ENCODE data around the gene GIMAP6.
"Not testable (repeated sequence)": the region's sequence is repeated elsewhere in the genome, so short reads cannot be mapped to it uniquely, and the experiment has no call there.

Gene GIMAP6

DNA sequence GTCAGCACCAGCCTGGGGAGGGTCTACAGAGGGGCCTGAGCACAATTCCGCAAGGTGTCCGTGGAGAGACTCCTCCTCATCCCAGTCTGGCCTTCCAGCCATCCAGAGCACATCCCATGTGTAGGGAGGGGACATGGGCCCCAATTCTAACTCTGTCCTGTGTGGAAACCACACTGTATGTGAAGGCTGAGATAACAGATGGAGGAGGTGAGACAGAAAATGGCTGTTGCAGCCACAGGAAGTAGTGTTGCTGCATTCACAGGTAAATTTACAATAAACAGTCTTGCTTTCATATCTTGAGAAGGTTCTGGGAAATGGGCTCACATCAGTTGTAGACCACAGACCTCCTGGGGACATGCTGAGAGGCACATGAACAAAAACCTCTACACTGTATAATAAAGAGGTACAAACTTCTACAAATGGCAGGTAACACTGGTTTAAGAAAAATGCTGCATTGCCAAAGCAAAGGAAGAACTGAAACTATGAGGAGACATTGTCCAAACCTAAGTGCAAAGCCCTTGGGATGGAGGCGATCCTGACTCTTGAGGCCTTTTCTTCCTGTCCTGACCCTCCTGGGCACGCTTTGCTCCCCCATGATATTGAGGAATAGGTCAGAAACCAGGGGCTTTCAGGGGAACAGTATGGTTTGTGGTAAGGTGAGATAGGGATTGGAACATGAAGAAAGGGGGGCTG is 31.8 kb upstream of the GIMAP6 start:
- Histone ChIP-seq H2BK5ac (ENCODE audit: low read length) (no peak overlapping the region), H3K4me3 (ENCODE audit: low read length in 2 of 2) (no peak overlapping the region), H3K4ac (ENCODE audit: low read length) (no peak overlapping the region), H3K27ac (replicated peaks; ENCODE audit: low read length) (no peak overlapping the region), H2BK120ac (ENCODE audit: low read depth, low read length) (no peak overlapping the region), H3K4me1 (ENCODE audit: control insufficient read depth in 2 of 2, insufficient read depth in 1 of 2, low read depth in 1 of 2, low read length in 2 of 2) (no peaks in the 10 kb centered on the region), H2AFZ (ENCODE audit: low read length) (no peak overlapping the region), H4K8ac (ENCODE audit: low read depth, low read length) (no peak overlapping the region), H3K36me3 (replicated peaks in 1 of 2; ENCODE audit: control insufficient read depth in 2 of 2, insufficient read depth in 2 of 2, low read length in 2 of 2) (no peaks in the 10 kb centered on the region), H4K91ac (ENCODE audit: low read depth, low read length, poor library complexity) (no peak overlapping the region), H2BK12ac (ENCODE audit: low read length) (no peak overlapping the region), H3K4me2 (ENCODE audit: insufficient read depth, low read length, poor library complexity, severe bottlenecking) (no peak overlapping the region), H3K18ac (ENCODE audit: low read length) (no peak overlapping the region), H3K14ac (ENCODE audit: low read length) (no peak overlapping the region), H3K79me1 (ENCODE audit: low read depth, low read length) (no peaks in the 10 kb centered on the region), H2AK5ac (ENCODE audit: low read depth, low read length) (no peak overlapping the region), H3K23ac (ENCODE audit: low read depth, low read length, poor library complexity) (no peak overlapping the region), H3K27me3 (ENCODE audit: control insufficient read depth in 3 of 3, insufficient read depth in 3 of 3, low read depth in 1 of 3, low read length in 3 of 3) (no peaks in the 10 kb centered on the region), H2BK15ac (ENCODE audit: low read length) (no peak overlapping the region), H3K9me3 (replicated peaks in 1 of 2; ENCODE audit: control insufficient read depth in 2 of 2, insufficient read depth in 1 of 2, low read depth in 1 of 2, low read length in 2 of 2) (no peaks in the 10 kb centered on the region), H3K9ac (ENCODE audit: low read depth, low read length, poor library complexity) (no peak overlapping the region)
- no peak for DNase-seq (ENCODE audit: low spot score)
- WGBS, 2 donors (ENCODE audit: extremely low coverage in 2 of 2, insufficient read length in 2 of 2, insufficient replicate concordance in 1 of 2) = no CpG with 5 or more reads among the region's 4 CpGs

DNA sequence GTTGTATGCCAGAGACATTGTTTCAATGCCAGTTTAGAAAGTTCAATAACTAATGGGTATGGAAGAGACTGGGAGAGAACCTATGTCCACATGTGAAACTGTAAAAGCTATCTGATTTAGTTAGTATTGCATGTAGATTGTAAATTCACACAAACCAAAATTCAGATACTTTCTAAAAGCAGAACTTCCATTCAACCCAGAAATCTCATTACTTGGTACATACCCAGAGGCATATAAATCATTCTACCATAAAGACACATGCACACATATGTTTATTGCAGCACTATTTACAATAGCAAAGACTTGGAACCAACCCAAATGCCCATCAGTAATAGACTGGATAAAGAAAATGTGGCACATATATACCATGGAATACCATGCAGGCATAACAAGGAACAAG is 30.6 kb upstream of the GIMAP6 start:
- H3K18ac ChIP-seq (ENCODE audit: low read length); H3K4me3 ChIP-seq (ENCODE audit: low read length in 2 of 2); H3K27ac ChIP-seq (replicated peaks; ENCODE audit: low read length); H2AK5ac ChIP-seq (ENCODE audit: low read depth, low read length); H2AFZ ChIP-seq (ENCODE audit: low read length); H4K8ac ChIP-seq (ENCODE audit: low read depth, low read length); H3K79me1 ChIP-seq (ENCODE audit: low read depth, low read length); H3K9ac ChIP-seq (ENCODE audit: low read depth, low read length, poor library complexity); DNase-seq (ENCODE audit: low spot score); H3K4ac ChIP-seq (ENCODE audit: low read length); H3K27me3 ChIP-seq (ENCODE audit: control insufficient read depth in 3 of 3, insufficient read depth in 3 of 3, low read depth in 1 of 3, low read length in 3 of 3); H2BK5ac ChIP-seq (ENCODE audit: low read length); H2BK120ac ChIP-seq (ENCODE audit: low read depth, low read length); H3K36me3 ChIP-seq (replicated peaks in 1 of 2; ENCODE audit: control insufficient read depth in 2 of 2, insufficient read depth in 2 of 2, low read length in 2 of 2); H2BK15ac ChIP-seq (ENCODE audit: low read length); H3K4me2 ChIP-seq (ENCODE audit: insufficient read depth, low read length, poor library complexity, severe bottlenecking); H3K14ac ChIP-seq (ENCODE audit: low read length); H3K23ac ChIP-seq (ENCODE audit: low read depth, low read length, poor library complexity); H2BK12ac ChIP-seq (ENCODE audit: low read length); H4K91ac ChIP-seq (ENCODE audit: low read depth, low read length, poor library complexity); H3K4me1 ChIP-seq (ENCODE audit: control insufficient read depth in 2 of 2, insufficient read depth in 1 of 2, low read depth in 1 of 2, low read length in 2 of 2); H3K9me3 ChIP-seq (replicated peaks in 1 of 2; ENCODE audit: control insufficient read depth in 2 of 2, insufficient read depth in 1 of 2, low read depth in 1 of 2, low read length in 2 of 2): not testable (repeated sequence)

DNA sequence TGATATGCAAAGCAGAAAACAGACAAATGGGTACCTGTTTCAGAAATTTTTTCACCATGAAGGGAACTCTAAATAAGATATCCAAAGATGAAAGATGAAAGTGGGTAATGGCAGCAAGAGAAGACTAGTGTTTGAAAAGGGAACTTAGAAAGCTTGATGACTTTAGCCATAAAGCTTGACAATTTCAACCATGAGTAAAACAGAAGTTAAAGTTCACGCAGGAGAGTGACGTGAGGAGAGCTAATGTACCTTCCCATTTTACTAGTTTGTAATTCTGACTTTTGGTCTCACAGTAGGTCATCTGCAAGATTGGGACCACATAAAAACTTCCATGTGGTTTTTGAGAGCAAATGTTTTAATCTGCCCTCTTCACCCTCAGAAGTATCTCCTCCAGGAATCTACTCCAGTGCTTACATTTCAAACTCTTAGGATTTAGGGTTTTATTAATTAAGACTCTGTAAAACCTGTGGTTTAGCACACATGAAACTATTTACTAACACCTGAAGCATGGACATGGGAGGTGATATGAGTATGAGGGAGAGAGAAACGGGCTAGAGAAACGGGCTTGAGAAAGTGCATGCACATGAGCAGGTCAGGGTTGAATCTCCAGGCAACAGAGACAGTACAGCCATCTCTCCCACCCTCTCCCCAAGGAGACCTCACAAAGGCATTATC is 28.9 kb upstream of the GIMAP6 start:
- H3K14ac ChIP-seq (ENCODE audit: low read length) = no peak overlapping the region

DNA sequence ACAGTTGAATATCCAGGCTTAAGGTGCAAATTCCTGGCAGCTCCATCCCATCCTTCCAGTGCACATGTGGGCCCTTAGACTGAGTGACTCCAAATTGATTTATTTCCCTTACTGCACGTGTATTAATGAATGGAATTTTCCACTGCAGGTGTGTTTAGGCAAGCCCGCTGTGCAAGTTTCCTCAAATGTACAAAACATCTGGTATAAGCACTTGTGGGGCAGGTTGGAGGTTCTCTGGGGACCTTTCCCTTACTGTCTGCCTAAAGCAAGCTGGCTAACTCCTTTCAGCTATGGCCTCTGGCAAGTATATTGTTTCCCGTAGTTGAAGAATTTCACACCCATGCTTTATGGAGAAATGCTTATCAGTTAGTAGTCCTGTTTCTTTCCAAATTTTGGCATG is 25.3 kb upstream of the GIMAP6 start:
- Histone ChIP-seq H3K4me2 (ENCODE audit: insufficient read depth, low read length, poor library complexity, severe bottlenecking) (no peak overlapping the region), H3K36me3 (replicated peaks in 1 of 2; ENCODE audit: control insufficient read depth in 2 of 2, insufficient read depth in 2 of 2, low read length in 2 of 2) (no peaks in the 10 kb centered on the region), H3K4ac (ENCODE audit: low read length) (no peak overlapping the region), H3K18ac (ENCODE audit: low read length) (no peak overlapping the region), H3K23ac (ENCODE audit: low read depth, low read length, poor library complexity) (no peak overlapping the region), H3K27ac (replicated peaks; ENCODE audit: low read length) (no peak overlapping the region), H4K91ac (ENCODE audit: low read depth, low read length, poor library complexity) (no peak overlapping the region), H2AK5ac (ENCODE audit: low read depth, low read length) (no peak overlapping the region), H2BK15ac (ENCODE audit: low read length) (no peak overlapping the region), H2BK12ac (ENCODE audit: low read length) (no peak overlapping the region), H2BK5ac (ENCODE audit: low read length) (no peak overlapping the region), H4K8ac (ENCODE audit: low read depth, low read length) (no peak overlapping the region), H2BK120ac (ENCODE audit: low read depth, low read length) (no peak overlapping the region), H3K27me3 (ENCODE audit: control insufficient read depth in 3 of 3, insufficient read depth in 3 of 3, low read depth in 1 of 3, low read length in 3 of 3) (no peaks in the 10 kb centered on the region), H3K4me3 (ENCODE audit: low read length in 2 of 2) (no peak overlapping the region), H3K9me3 (replicated peaks in 1 of 2; ENCODE audit: control insufficient read depth in 2 of 2, insufficient read depth in 1 of 2, low read depth in 1 of 2, low read length in 2 of 2) (no peaks in the 10 kb centered on the region), H2AFZ (ENCODE audit: low read length) (no peak overlapping the region), H3K4me1 (ENCODE audit: control insufficient read depth in 2 of 2, insufficient read depth in 1 of 2, low read depth in 1 of 2, low read length in 2 of 2) (peaks cover 0 to 2% of the 10 kb centered on the region in 2 donors), H3K79me1 (ENCODE audit: low read depth, low read length) (no peaks in the 10 kb centered on the region), H3K9ac (ENCODE audit: low read depth, low read length, poor library complexity) (no peak overlapping the region), H3K14ac (ENCODE audit: low read length) (no peak overlapping the region)
- DNase-seq (ENCODE audit: low spot score) = no peak
- no CpG with 5 or more reads among the region's 3 CpGs for WGBS, 2 donors (ENCODE audit: extremely low coverage in 2 of 2, insufficient read length in 2 of 2, insufficient replicate concordance in 1 of 2)

More for the DNA sequence above, 28.9 kb upstream of the GIMAP6 start:
- no peak overlapping the region for H3K18ac ChIP-seq (ENCODE audit: low read length)
- no peak overlapping the region for H2BK12ac ChIP-seq (ENCODE audit: low read length)
- no peak overlapping the region for H3K4me2 ChIP-seq (ENCODE audit: insufficient read depth, low read length, poor library complexity, severe bottlenecking)
- no peak overlapping the region for H3K4me3 ChIP-seq (ENCODE audit: low read length in 2 of 2)
- WGBS, 2 donors (ENCODE audit: extremely low coverage in 2 of 2, insufficient read length in 2 of 2, insufficient replicate concordance in 1 of 2) = no CpG with 5 or more reads among the region's 4 CpGs
- no peak overlapping the region for H2AK5ac ChIP-seq (ENCODE audit: low read depth, low read length)
- no peaks in the 10 kb centered on the region for H3K36me3 ChIP-seq (replicated peaks in 1 of 2; ENCODE audit: control insufficient read depth in 2 of 2, insufficient read depth in 2 of 2, low read length in 2 of 2)
- no peak for DNase-seq (ENCODE audit: low spot score)
- H3K9ac ChIP-seq (ENCODE audit: low read depth, low read length, poor library complexity) = no peak overlapping the region
- no peak overlapping the region for H3K23ac ChIP-seq (ENCODE audit: low read depth, low read length, poor library complexity)
- H2BK5ac ChIP-seq (ENCODE audit: low read length) = no peak overlapping the region
- no peaks in the 10 kb centered on the region for H3K9me3 ChIP-seq (replicated peaks in 1 of 2; ENCODE audit: control insufficient read depth in 2 of 2, insufficient read depth in 1 of 2, low read depth in 1 of 2, low read length in 2 of 2)
- no peak overlapping the region for H3K27ac ChIP-seq (replicated peaks; ENCODE audit: low read length)
- no peaks in the 10 kb centered on the region for H3K27me3 ChIP-seq (ENCODE audit: control insufficient read depth in 3 of 3, insufficient read depth in 3 of 3, low read depth in 1 of 3, low read length in 3 of 3)
- H3K4me1 ChIP-seq (ENCODE audit: control insufficient read depth in 2 of 2, insufficient read depth in 1 of 2, low read depth in 1 of 2, low read length in 2 of 2) = no peaks in the 10 kb centered on the region
- H4K8ac ChIP-seq (ENCODE audit: low read depth, low read length) = no peak overlapping the region
- no peaks in the 10 kb centered on the region for H3K79me1 ChIP-seq (ENCODE audit: low read depth, low read length)
- H2BK15ac ChIP-seq (ENCODE audit: low read length) = no peak overlapping the region
- no peak overlapping the region for H4K91ac ChIP-seq (ENCODE audit: low read depth, low read length, poor library complexity)
- no peak overlapping the region for H2AFZ ChIP-seq (ENCODE audit: low read length)
- H3K4ac ChIP-seq (ENCODE audit: low read length) = no peak overlapping the region
- no peak overlapping the region for H2BK120ac ChIP-seq (ENCODE audit: low read depth, low read length)

Measured in neuronal stem cell (in vitro differentiated cells).